Breast epithelium (tissue), 4 donors: ENCODE results near the gene WBP1. TPM values are rescaled to one million over a fixed set of nuclear protein-coding genes. Genes with fewer than 3 reads are reported as not detected.
"Not testable (repeated sequence)": the region's sequence is repeated elsewhere in the genome, so short reads cannot be mapped to it uniquely, and the experiment has no call there.

Source experiments
- DNase-seq, 2 donors: peaks; one replicate each; pipeline ENCODE4 v3.0.0-alpha.2; 2019; ENCODE audit warnings: low spot score in 2 of 2
- H3K27ac ChIP-seq, 2 donors: fragments of 200-600 bp; sonication (generic) in 1 of 2; one replicate each; pipeline ENCODE4 v1.5.1; 2016 to 2019; ENCODE audit warnings: mild to moderate bottlenecking in 1 of 2
- H3K27me3 ChIP-seq, 2 donors: fragments of 200-600 bp; sonication (generic) in 1 of 2; one replicate each; pipeline versions ENCODE4 v1.5.1 to v1.6.0; 2017 to 2019; ENCODE audit warnings: control low read depth in 1 of 2, mild to moderate bottlenecking in 1 of 2
- H3K36me3 ChIP-seq: fragments of 200-600 bp; one replicate; pipeline ENCODE4 v1.5.1; 2019
- H3K4me1 ChIP-seq, 2 donors: fragments of 200-600 bp; sonication (generic); one replicate each; pipeline ENCODE4 v1.5.1; 2016 to 2019; ENCODE audit warnings: control low read depth in 1 of 2
- H3K4me3 ChIP-seq, 3 donors: fragments of 200-600 bp; sonication (generic); 1 replicate in 2 of 3; 2 replicates in 1 of 3; pipeline ENCODE4 v1.5.1; 2016 to 2019; ENCODE audit warnings: mild to moderate bottlenecking in 3 of 3, moderate library complexity in 2 of 3
- H3K9me3 ChIP-seq, 2 donors: fragments of 200-600 bp; sonication (generic) in 1 of 2; one replicate each; pipeline ENCODE4 v1.5.1; 2016 to 2019; ENCODE audit warnings: control low read depth in 1 of 2
- CTCF ChIP-seq, 3 donors: fragments of 450-650 bp; IDR thresholded peaks; one replicate each; pipeline ENCODE4 v1.5.1; 2016 to 2017; ENCODE audit warnings: antibody characterized with exemption in 3 of 3, mild to moderate bottlenecking in 3 of 3, moderate library complexity in 3 of 3
- POLR2A ChIP-seq: fragments of 450-650 bp; IDR thresholded peaks from one replicate; pipeline ENCODE4 v1.6.1; 2016; ENCODE audit warnings: antibody characterized with exemption, mild to moderate bottlenecking, moderate library complexity
- POLR2AphosphoS5 ChIP-seq, 3 donors: sonication (generic); formaldehyde crosslinking; IDR thresholded peaks; one replicate each; pipeline ENCODE4 v1.6.1; 2017; ENCODE audit warnings: antibody characterized with exemption in 3 of 3
- intact Hi-C: fragments of 100-400 bp; cut with DNase I; formaldehyde crosslinking; loops from one replicate; pipeline ENCODE4 v1.15.1; 2023; ENCODE audit warnings: low total_unique reads
- total RNA-seq, 3 donors: library from RNA; depleted of rRNA; stranded (reverse); fragments of >200 nt; gene quantifications; one replicate each; pipeline ENCODE4 v1.1.0, GENCODE V29; 2016

The WBP1 gene
- total RNA-seq, 3 donors from 2014 or later, result 58.0 to 70.0 (median 61.9) TPM

GRCh38 chr2:74481431-74481830 lies 23.2 kb downstream of the WBP1 start:
- intact Hi-C loops, result loop anchor here (5.0 kb wide), 1 partner anchor 101 kb away; no protein-coding TSS in a partner anchor
- H3K27ac ChIP-seq, result no peak overlapping the region

GRCh38 chr2:74481961-74482800 lies 23.9 kb downstream of the WBP1 start:
- intact Hi-C loops, result loop anchor here (5.0 kb wide), 1 partner anchor 100 kb away; no protein-coding TSS in a partner anchor
- Histone ChIP-seq H3K4me3 (peak overlapping the region; percentile 71 to 99 (median 89)), H3K9me3 (no peaks in the 10 kb centered on the region), H3K27ac (peak overlapping the region; percentile 90 to 94), H3K4me1 (peaks cover 8 to 14% of the 10 kb centered on the region in 2 donors), H3K36me3 (no peaks in the 10 kb centered on the region), H3K27me3 (no peaks in the 10 kb centered on the region)
- TF ChIP-seq CTCF (IDR thresholded peaks at IDR 0.05) (no peak), POLR2A (no peak), POLR2AphosphoS5 (IDR thresholded peaks at IDR 0.05) (no peak)
- DNase-seq, result no peak

More at GRCh38 chr2:74481431-74481830, 23.2 kb downstream of the WBP1 start:
- Histone ChIP-seq H3K4me3 (peak overlapping the region; percentile 71 to 99 (median 89)), H3K36me3 (no peaks in the 10 kb centered on the region), H3K4me1 (peaks cover 8 to 14% of the 10 kb centered on the region in 2 donors), H3K9me3 (no peaks in the 10 kb centered on the region), H3K27me3 (no peaks in the 10 kb centered on the region)
- DNase-seq, result no peak
- no peak for TF ChIP-seq POLR2AphosphoS5 (IDR thresholded peaks at IDR 0.05)
- no peak for TF ChIP-seq POLR2A
- no peak for TF ChIP-seq CTCF (IDR thresholded peaks at IDR 0.05)

GRCh38 chr2:74482801-74483674 lies 24.8 kb downstream of the WBP1 start, which contains the start of the genes CCDC142 and TTC31:
Gene CCDC142, minus strand, starts transcription at chr2:74482998. Its CDS starts 161 bp downstream, at chr2:74482837.
Gene TTC31, plus strand, starts transcription at chr2:74483081. Its CDS starts 15 bp downstream, at chr2:74483096.
- TF ChIP-seq POLR2AphosphoS5 (IDR thresholded peaks at IDR 0.05) (peak; percentile 86 to 88 (median 88)), CTCF (IDR thresholded peaks at IDR 0.05) (peak; percentile 81 to 91 (median 84)), POLR2A (no peak)
- peaks cover 8 to 14% of the 10 kb centered on the region in 2 donors for H3K4me1 ChIP-seq
- H3K27me3 ChIP-seq, result no peaks in the 10 kb centered on the region
- peak within 1 kb of the TSS; percentile 90 to 94 for H3K27ac ChIP-seq
- no peaks in the 10 kb centered on the region for H3K9me3 ChIP-seq
- intact Hi-C loops, result loop anchor here (5.0 kb wide), 1 partner anchor 99 kb away; no protein-coding TSS in a partner anchor
- H3K4me3 ChIP-seq, result peak within 1 kb of the TSS; percentile 71 to 99 (median 89)
- H3K36me3 ChIP-seq, result no peaks in the 10 kb centered on the region
- DNase-seq, result peak; percentile 96 to 98

GRCh38 chr2:74483675-74484164 lies 25.5 kb downstream of the WBP1 start:
- peak overlapping the region in 1 of 2 donors; percentile 90 for H3K27ac ChIP-seq
- peak overlapping the region; percentile 71 to 99 (median 89) for H3K4me3 ChIP-seq
- DNase-seq, H3K9me3 ChIP-seq, H3K27me3 ChIP-seq, H3K36me3 ChIP-seq: not testable (repeated sequence)
- H3K4me1 ChIP-seq, result peaks cover 8 to 14% of the 10 kb centered on the region in 2 donors
- intact Hi-C loops, result loop anchor here (5.0 kb wide), 1 partner anchor 99 kb away; no protein-coding TSS in a partner anchor

- peaks cover 7 to 8% of the 10 kb centered on the region in 2 donors for H3K4me1 ChIP-seq
- TF ChIP-seq POLR2A, result no peak
- no peak for TF ChIP-seq POLR2AphosphoS5 (IDR thresholded peaks at IDR 0.05)
- no peak for TF ChIP-seq CTCF (IDR thresholded peaks at IDR 0.05)
- H3K27me3 ChIP-seq, result no peaks in the 10 kb centered on the region
- no peaks in the 10 kb centered on the region for H3K9me3 ChIP-seq
- intact Hi-C loops, result no loop called here
- no peak overlapping the region for H3K4me3 ChIP-seq
- no peak overlapping the region for H3K27ac ChIP-seq
- no peaks in the 10 kb centered on the region for H3K36me3 ChIP-seq
- no peak for DNase-seq
Measured at GRCh38 chr2:74486141-74486540, 27.9 kb downstream of the WBP1 start.
